ENCODE measurements around the gene NMRK1. TPM values are rescaled to one million over a fixed set of nuclear protein-coding genes. Genes with fewer than 3 reads are reported as not detected.

The NMRK1 gene
- total and polyA plus RNA-seq, 2 experiments from 2014 or later, result 6.2 to 15.8 TPM

GRCh38 chr9:75101004-75101588, 13.1 kb upstream of the NMRK1 start (continued):
- no peak for TF ChIP-seq ZNF462 (CRISPR knock-in tag; IDR thresholded peaks at IDR 0.05)
- TF ChIP-seq ZNF331 (CRISPR knock-in tag; IDR thresholded peaks at IDR 0.05; ENCODE audit: low read depth), result no peak
- TF ChIP-seq STAT1 (IDR thresholded peaks at IDR 0.05; ENCODE audit: unreplicated experiment), result no peak
- no peak for TF ChIP-seq POLR2AphosphoS5 (IDR thresholded peaks at IDR 0.05; ENCODE audit: low read depth)
- TF ChIP-seq EZH2 (IDR thresholded peaks at IDR 0.05; ENCODE audit: low read depth, unreplicated experiment), result no peak
- no peak for TF ChIP-seq CTCF (conservative IDR thresholded peaks at IDR 0.05; ENCODE audit: low read depth in 2 of 2)
- TF ChIP-seq JUNB (IDR thresholded peaks at IDR 0.05; ENCODE audit: unreplicated experiment), result no peak
- TF ChIP-seq NANOG (IDR thresholded peaks at IDR 0.05; ENCODE audit: borderline replicate concordance), result no peak

GRCh38 chr9:75096796-75097195, 8.8 kb upstream of the NMRK1 start:
- no peak overlapping the region for H2AFZ ChIP-seq
- no peaks in the 10 kb centered on the region for H3K36me3 ChIP-seq (ENCODE audit: insufficient read depth)
- no peaks in the 10 kb centered on the region for H3K27me3 ChIP-seq (ENCODE audit: insufficient read depth)
- H3K36me3 Mint-ChIP-seq (ENCODE audit: low read depth), result no peaks in the 10 kb centered on the region
- H3K27ac Mint-ChIP-seq, result no peak overlapping the region
- no peak overlapping the region for H3K27ac ChIP-seq (ENCODE audit: low read depth)
- H3K9me3 Mint-ChIP-seq, result no peaks in the 10 kb centered on the region
- ATAC-seq (no peak), DNase-seq (ENCODE audit: low spot score) (no peak)
- peaks cover 13% of the 10 kb centered on the region for H3K4me1 ChIP-seq (ENCODE audit: insufficient read depth)
- H3K27me3 Mint-ChIP-seq (ENCODE audit: insufficient read depth, low read depth, poor library complexity), result peaks cover 5% of the 10 kb centered on the region
- no peaks in the 10 kb centered on the region for H3F3A ChIP-seq (replicated peaks; ENCODE audit: low read depth)
- no peak overlapping the region for H3K4me2 ChIP-seq
- H3K4me3 ChIP-seq, result no peak overlapping the region
- no peaks in the 10 kb centered on the region for H3K9me2 ChIP-seq (ENCODE audit: insufficient read depth)
- H4K20me1 ChIP-seq (replicated peaks; ENCODE audit: insufficient read depth), result no peaks in the 10 kb centered on the region; the same call in 1 of the 2 replicates
- peaks cover 9% of the 10 kb centered on the region for H3K4me1 Mint-ChIP-seq
- peaks cover 33% of the 10 kb centered on the region for H3K79me2 ChIP-seq (replicated peaks; ENCODE audit: insufficient read depth)
- H3K4me3 Mint-ChIP-seq, result no peak overlapping the region
- TF ChIP-seq REST (IDR thresholded peaks at IDR 0.05; ENCODE audit: unreplicated experiment) (no peak), STAT1 (IDR thresholded peaks at IDR 0.05; ENCODE audit: unreplicated experiment) (no peak), ZNF331 (CRISPR knock-in tag; IDR thresholded peaks at IDR 0.05; ENCODE audit: low read depth) (no peak), NANOG (IDR thresholded peaks at IDR 0.05; ENCODE audit: borderline replicate concordance) (no peak), CTCF (conservative IDR thresholded peaks at IDR 0.05; ENCODE audit: low read depth in 2 of 2) (no peak), JUNB (IDR thresholded peaks at IDR 0.05; ENCODE audit: unreplicated experiment) (no peak)
